GM23338 (cell line): Measurements from ENCODE around the gene AGAP3. TPM values are rescaled to one million over a fixed set of nuclear protein-coding genes. Genes with fewer than 3 reads are reported as not detected.

Source experiments
- ATAC-seq: fragments of 200-7000 bp; cut with Tn5 transposase; 3 replicates; pipeline ENCODE4 v1.9.1; 2020
- DNase-seq: peaks from one replicate; pipeline ENCODE4 v3.0.0-alpha.2; 2015; ENCODE audit warnings: low spot score
- H2AFZ ChIP-seq: fragments of 200-600 bp; sonication (generic); 2 replicates; pipeline ENCODE4 v1.8.0; 2016; ENCODE audit warnings: antibody characterized with exemption, mild to moderate bottlenecking, moderate library complexity
- H3F3A ChIP-seq: fragments of 200-600 bp; sonication (generic); replicated peaks from 2 replicates; pipeline ENCODE4 v1.8.0; 2017; ENCODE audit warnings: antibody characterized with exemption, mixed run types, low read depth
- H3K27ac ChIP-seq: fragments of 200-600 bp; sonication (generic); 2 replicates; pipeline ENCODE4 v1.6.1; 2016; ENCODE audit warnings: low read depth
- H3K27me3 ChIP-seq: fragments of 200-600 bp; sonication (generic); 2 replicates; pipeline ENCODE4 v1.8.0; 2016; ENCODE audit warnings: mild to moderate bottlenecking, mixed run types, moderate library complexity; ENCODE audit not compliant: insufficient read depth
- H3K36me3 ChIP-seq: fragments of 200-600 bp; sonication (generic); 2 replicates; pipeline ENCODE4 v1.8.0; 2016; ENCODE audit warnings: mild to moderate bottlenecking; ENCODE audit not compliant: insufficient read depth
- H3K4me1 ChIP-seq: fragments of 200-600 bp; sonication (generic); 2 replicates; pipeline ENCODE4 v1.8.0; 2016; ENCODE audit warnings: mild to moderate bottlenecking, moderate library complexity; ENCODE audit not compliant: insufficient read depth
- H3K4me2 ChIP-seq: fragments of 200-600 bp; sonication (generic); 2 replicates; pipeline ENCODE4 v1.7.1; 2017; ENCODE audit warnings: mixed run types
- H3K4me3 ChIP-seq: fragments of 200-600 bp; sonication (generic); 2 replicates; pipeline ENCODE4 v1.6.1; 2016; ENCODE audit warnings: mixed run types
- H3K79me2 ChIP-seq: fragments of 200-600 bp; sonication (generic); replicated peaks from 2 replicates; pipeline ENCODE4 v1.8.0; 2017; ENCODE audit warnings: mild to moderate bottlenecking; ENCODE audit not compliant: insufficient read depth
- H3K9me2 ChIP-seq: fragments of 200-600 bp; sonication (generic); 2 replicates; pipeline ENCODE4 v1.8.0; 2017; ENCODE audit not compliant: insufficient read depth
- H4K20me1 ChIP-seq: fragments of 200-600 bp; sonication (generic); replicated peaks from 2 replicates; pipeline ENCODE4 v1.8.0; 2017; ENCODE audit warnings: mild to moderate bottlenecking; ENCODE audit not compliant: insufficient read depth
- H3K27ac Mint-ChIP-seq: 2 replicates; pipeline ENCODE4 v1.8.0; 2020; ENCODE audit warnings: inconsistent platforms, mild to moderate bottlenecking, moderate library complexity, mixed read lengths
- H3K27me3 Mint-ChIP-seq: 3 replicates; pipeline ENCODE4 v1.8.0; 2022; ENCODE audit warnings: low read depth, mild to moderate bottlenecking, moderate library complexity, mixed read lengths, inconsistent platforms; ENCODE audit not compliant: insufficient read depth, poor library complexity
- H3K36me3 Mint-ChIP-seq: 3 replicates; pipeline ENCODE4 v1.8.0; 2021; ENCODE audit warnings: low read depth, mild to moderate bottlenecking, inconsistent platforms, moderate library complexity, mixed read lengths
- H3K4me1 Mint-ChIP-seq: 3 replicates; pipeline ENCODE4 v1.8.0; 2020; ENCODE audit warnings: mild to moderate bottlenecking, inconsistent platforms, mixed read lengths
- H3K4me3 Mint-ChIP-seq: 3 replicates; pipeline ENCODE4 v1.8.0; 2021; ENCODE audit warnings: moderate library complexity, mild to moderate bottlenecking, inconsistent platforms, mixed read lengths
- H3K9me3 Mint-ChIP-seq: 3 replicates; pipeline ENCODE4 v1.8.0; 2020; ENCODE audit warnings: moderate library complexity, mild to moderate bottlenecking, inconsistent platforms, mixed read lengths
- CREB1 ChIP-seq: fragments of 250-450 bp; sonication (Bioruptor Pico); IDR thresholded peaks from 2 replicates; pipeline ENCODE4 v1.5.0; 2020; ENCODE audit warnings: low read depth, mild to moderate bottlenecking, moderate library complexity
- CTCF ChIP-seq, 2 experiments: fragments of 200-600 bp in 1 of 2; sonication (generic) in 1 of 2; conservative IDR thresholded peaks; 2 replicates each; pipeline versions ENCODE4 v1.5.1 to v1.6.1; 2016 to 2017; ENCODE audit warnings: antibody characterized with exemption in 2 of 2, low read depth in 2 of 2, mild to moderate bottlenecking in 2 of 2, moderate library complexity in 1 of 2
- EZH2phosphoT487 ChIP-seq: fragments of 200-600 bp; sonication (generic); IDR thresholded peaks from one replicate; pipeline ENCODE4 v1.8.1; 2018; ENCODE audit warnings: antibody characterized with exemption; ENCODE audit not compliant: unreplicated experiment
- ZNF462 ChIP-seq: fragments of 250-450 bp; sonication (Bioruptor Pico); IDR thresholded peaks from 2 replicates; pipeline ENCODE4 v1.5.0; 2020; ENCODE audit warnings: mild to moderate bottlenecking, moderate library complexity
- polyA plus RNA-seq: library from polyadenylated mRNA; unstranded; fragments of >200 nt; fragmentation: Nextera tagmentation; extraction: Ambion mirVana; gene quantifications from 2 replicates; pipeline ENCODE4 v1.2.1, GENCODE V29; 2016
- total RNA-seq: library from RNA; depleted of rRNA; stranded (reverse); fragments of >200 nt; shearing (Covaris generic); gene quantifications from 2 replicates; pipeline ENCODE4 v1.2.3, GENCODE V29; 2014

AGAP3 gene
- total and polyA plus RNA-seq, 2 experiments from 2014 or later: 24.0 to 39.2 TPM

GRCh38 chr7:151117565-151117964 lies 31.3 kb downstream of the AGAP3 start:
- no peaks in the 10 kb centered on the region for H3K36me3 ChIP-seq
- H3K4me1 ChIP-seq: peaks cover 20% of the 10 kb centered on the region
- H3K9me3 Mint-ChIP-seq: no peaks in the 10 kb centered on the region
- H2AFZ ChIP-seq: no peak overlapping the region
- H3K4me1 Mint-ChIP-seq: peaks cover 24% of the 10 kb centered on the region
- peaks cover 38% of the 10 kb centered on the region for H4K20me1 ChIP-seq
- no peak overlapping the region for H3K4me3 Mint-ChIP-seq
- H3K27ac ChIP-seq: no peak overlapping the region
- peaks cover 27% of the 10 kb centered on the region for H3K36me3 Mint-ChIP-seq
- no peak overlapping the region for H3K4me3 ChIP-seq
- H3F3A ChIP-seq: peaks cover 10% of the 10 kb centered on the region
- TF ChIP-seq CTCF (conservative IDR thresholded peaks at IDR 0.05; ENCODE audit: low read depth in 2 of 2) (no peak), CREB1 (CRISPR knock-in tag) (no peak), EZH2phosphoT487 (no peak), ZNF462 (CRISPR knock-in tag) (no peak)
- no peak overlapping the region for H3K27ac Mint-ChIP-seq
- peaks cover 23% of the 10 kb centered on the region for H3K27me3 ChIP-seq
- H3K27me3 Mint-ChIP-seq: peaks cover 21% of the 10 kb centered on the region
- no peak for DNase-seq
- no peaks in the 10 kb centered on the region for H3K9me2 ChIP-seq
- no peak for ATAC-seq
- no peak overlapping the region for H3K4me2 ChIP-seq
- H3K79me2 ChIP-seq: peaks cover 3% of the 10 kb centered on the region; the same call in 1 of the 2 replicates
